Endothelial cell of umbilical vein (primary cell): ENCODE data around the gene KLHDC4. TPM values are rescaled to one million over a fixed set of nuclear protein-coding genes. Genes with fewer than 3 reads are reported as not detected.

Experiments
- BruUV-seq: library from RNA; stranded (reverse); fragments of 400-500 nt; replicated peaks from 2 replicates; lab custom pipeline; 2021; lab: Mats Ljungman, UMichigan
- CTCF ChIA-PET: fragments of 300-600, 350-600 bp; sonication (Branson Sonifier 250); formaldehyde crosslinking; loops from one replicate; lab custom pipeline; 2021; ENCODE audit warnings: antibody characterized with exemption, inconsistent platforms; lab: Charles Lee
- POLR2A ChIA-PET: fragments of 300-600, 350-600 bp; sonication (Branson Sonifier 250); formaldehyde crosslinking; loops from one replicate; lab custom pipeline; 2021; ENCODE audit warnings: antibody characterized with exemption, inconsistent platforms; lab: Charles Lee
- DNase-seq: peaks from one replicate; pipeline ENCODE4 v3.0.0-alpha.2; 2011; ENCODE audit warnings: low read depth, low spot score
- FAIRE-seq: peaks from 2 replicates; lab custom pipeline; 2011; peaks lifted over from hg19 to GRCh38; lab: Jason Lieb, UNC
- H2AFZ ChIP-seq: 2 replicates; pipeline ENCODE4 v1.6.0; 2012; ENCODE audit warnings: low read depth, low read length, control low read depth, inconsistent platforms
- H3K27ac ChIP-seq: 2 replicates; pipeline ENCODE4 v1.5.1; 2011; ENCODE audit warnings: low read depth, mild to moderate bottlenecking, control low read depth, low read length, moderate library complexity; ENCODE audit not compliant: insufficient read depth
- H3K27me3 ChIP-seq, 2 experiments: 2 replicates each; pipeline versions ENCODE4 v1.6.0 to v1.6.1; 2011; ENCODE audit warnings: low read length in 2 of 2, mixed read lengths in 1 of 2; ENCODE audit not compliant: control insufficient read depth in 2 of 2, insufficient read depth in 2 of 2
- H3K36me3 ChIP-seq, 2 experiments: 2 replicates in 1 of 2; 3 replicates in 1 of 2; pipeline ENCODE4 v1.5.1; 2011; ENCODE audit warnings: low read length in 2 of 2, mild to moderate bottlenecking in 1 of 2, moderate library complexity in 1 of 2; ENCODE audit not compliant: control insufficient read depth in 2 of 2, insufficient read depth in 2 of 2; ENCODE audit errors: extremely low read depth in 1 of 2
- H3K4me1 ChIP-seq: 3 replicates; pipeline ENCODE4 v1.5.1; 2011; ENCODE audit warnings: mild to moderate bottlenecking, low read length; ENCODE audit not compliant: control insufficient read depth, insufficient read depth; ENCODE audit errors: extremely low read depth
- H3K4me2 ChIP-seq: 2 replicates; pipeline ENCODE4 v1.6.1; 2011; ENCODE audit warnings: low read length, control low read depth, mixed read lengths; ENCODE audit not compliant: insufficient read depth
- H3K4me3 ChIP-seq, 3 experiments: fragments of 200-600 bp in 1 of 3; sonication (generic), shearing (Covaris generic) in 1 of 3; replicated peaks in 1 of 3; 2 replicates each; pipeline ENCODE4 v1.5.1; 2011 to 2016; ENCODE audit warnings: control low read depth in 3 of 3, low read length in 3 of 3, mild to moderate bottlenecking in 2 of 3, inconsistent platforms in 1 of 3, low read depth in 1 of 3, moderate library complexity in 1 of 3; ENCODE audit not compliant: insufficient read depth in 1 of 3
- H3K79me2 ChIP-seq: 2 replicates; pipeline ENCODE4 v1.6.0; 2012; ENCODE audit warnings: low read length, inconsistent platforms; ENCODE audit not compliant: control insufficient read depth, insufficient read depth
- H3K9ac ChIP-seq: replicated peaks from 2 replicates; pipeline ENCODE3; 2011; ENCODE audit warnings: low read length, control low read depth; ENCODE audit not compliant: insufficient read depth; ENCODE audit errors: extremely low read depth
- H3K9me1 ChIP-seq: replicated peaks from 3 replicates; pipeline ENCODE4 v1.6.0; 2011; ENCODE audit warnings: mild to moderate bottlenecking, low read length; ENCODE audit not compliant: control insufficient read depth, insufficient read depth; ENCODE audit errors: extremely low read depth
- H3K9me3 ChIP-seq: replicated peaks from 2 replicates; pipeline ENCODE4 v1.5.1; 2012; ENCODE audit warnings: low read length, inconsistent platforms; ENCODE audit not compliant: control insufficient read depth, insufficient read depth
- H4K20me1 ChIP-seq: replicated peaks from 2 replicates; pipeline ENCODE3; 2011; ENCODE audit warnings: mild to moderate bottlenecking, low read length; ENCODE audit not compliant: control insufficient read depth, insufficient read depth; ENCODE audit errors: extremely low read depth
- CTCF ChIP-seq, 2 donors: IDR thresholded peaks; 1 replicate in 1 of 2; 2 replicates in 1 of 2; pipeline ENCODE4 v1.5.1; 2011; ENCODE audit warnings: low read length in 2 of 2, mild to moderate bottlenecking in 2 of 2, moderate library complexity in 2 of 2, control low read depth in 1 of 2, inconsistent platforms in 1 of 2, low read depth in 1 of 2; ENCODE audit not compliant: insufficient read depth in 1 of 2; ENCODE audit errors: extremely low read depth in 1 of 2
- EZH2 ChIP-seq: IDR thresholded peaks from 2 replicates; pipeline ENCODE4 v1.6.1; 2012; ENCODE audit warnings: borderline replicate concordance, low read depth, mild to moderate bottlenecking, moderate library complexity, low read length, inconsistent platforms; ENCODE audit not compliant: severe bottlenecking
- FOS ChIP-seq: IDR thresholded peaks from 2 replicates; pipeline ENCODE4 v1.6.1; 2011; ENCODE audit warnings: mild to moderate bottlenecking, low read length, moderate library complexity, borderline replicate concordance; ENCODE audit not compliant: insufficient read depth
- GATA2 ChIP-seq: IDR thresholded peaks from 2 replicates; pipeline ENCODE4 v1.7.0; 2011; ENCODE audit warnings: low read depth, mild to moderate bottlenecking, moderate library complexity, mixed read lengths, low read length; ENCODE audit not compliant: insufficient read length, insufficient read depth
- JUN ChIP-seq: IDR thresholded peaks from 2 replicates; pipeline ENCODE4 v1.6.1; 2011; ENCODE audit warnings: borderline replicate concordance, low read depth; ENCODE audit not compliant: insufficient read length, insufficient read depth
- MYC ChIP-seq: IDR thresholded peaks from one replicate; pipeline ENCODE4 v1.6.1; 2011; ENCODE audit warnings: mild to moderate bottlenecking, low read depth, low read length
- POLR2A ChIP-seq: IDR thresholded peaks from 2 replicates; pipeline ENCODE4 v1.6.1; 2012; ENCODE audit warnings: low read depth, mild to moderate bottlenecking, control low read depth, low read length
- POLR2AphosphoS5 ChIP-seq: IDR thresholded peaks from 2 replicates; pipeline ENCODE4 v1.6.1; 2012; ENCODE audit warnings: low read depth, mild to moderate bottlenecking, control low read depth, low read length, moderate library complexity; ENCODE audit not compliant: insufficient read depth
- dilution Hi-C: fragments of 300-500 bp; cut with MboI; formaldehyde crosslinking; loops from one replicate; pipeline ENCODE4 v1.15.0; 2019; ENCODE audit warnings: low sequenced_read_pairs; ENCODE audit not compliant: extremely low pct_ligation_motif_present
- intact Hi-C: fragments of 100-400 bp; cut with micrococcal nuclease; formaldehyde crosslinking; loops from one replicate; pipeline ENCODE4 v1.10.0; 2022
- polyA plus RNA-seq, 4 experiments: library from polyadenylated mRNA; depleted of rRNA in 3 of 4; stranded (reverse) in 3 of 4; unstranded in 1 of 4; fragments of >200 nt; gene quantifications; 2 replicates each; pipeline versions ENCODE4 v1.2.1 to v1.2.3, GENCODE V29; 2011 to 2012; ENCODE audit warnings: missing spikeins in 1 of 4
- total RNA-seq: library from RNA; stranded (reverse); gene quantifications from 2 replicates; pipeline ENCODE4 v1.2.3, GENCODE V29; 2021
- TF ChIP-seq, protein P1 (sequence below): IDR thresholded peaks from 2 replicates; pipeline ENCODE4 v1.6.1; 2011; ENCODE audit not compliant: insufficient read depth, insufficient read length

Gene KLHDC4
- total and polyA plus RNA-seq, 2 donors (not counting 3 experiments of a cell fraction or from before 2014, with no cell fraction given), result 24.7 to 46.2 TPM

GRCh38 chr16:87665193-87665592 lies 100.6 kb downstream of the KLHDC4 start:
- no peaks in the 10 kb centered on the region for H3K79me2 ChIP-seq
- H3K9me3 ChIP-seq, result no peaks in the 10 kb centered on the region
- no peak for DNase-seq
- no peaks in the 10 kb centered on the region for H3K4me1 ChIP-seq
- intact Hi-C loops, result no loop called here
- BruUV-seq, result no TSS peak
- H3K27ac ChIP-seq, result no peak overlapping the region
- no peaks in the 10 kb centered on the region for H3K9me1 ChIP-seq
- no peaks in the 10 kb centered on the region for H3K36me3 ChIP-seq
- FAIRE-seq, result no peak
- H3K27me3 ChIP-seq, result no peaks in the 10 kb centered on the region
- no peaks in the 10 kb centered on the region for H4K20me1 ChIP-seq
- dilution Hi-C loops, result no loop called here
- H3K4me3 ChIP-seq, result no peak overlapping the region
- ChIA-PET CTCF (no interaction called here), POLR2A (no interaction called here)
- H3K9ac ChIP-seq, result no peak overlapping the region
- H3K4me2 ChIP-seq, result no peak overlapping the region
- TF ChIP-seq POLR2A, result no peak
- no peak for TF ChIP-seq JUN
- no peak for TF ChIP-seq GATA2
- no peak overlapping the region for H2AFZ ChIP-seq

DNA sequence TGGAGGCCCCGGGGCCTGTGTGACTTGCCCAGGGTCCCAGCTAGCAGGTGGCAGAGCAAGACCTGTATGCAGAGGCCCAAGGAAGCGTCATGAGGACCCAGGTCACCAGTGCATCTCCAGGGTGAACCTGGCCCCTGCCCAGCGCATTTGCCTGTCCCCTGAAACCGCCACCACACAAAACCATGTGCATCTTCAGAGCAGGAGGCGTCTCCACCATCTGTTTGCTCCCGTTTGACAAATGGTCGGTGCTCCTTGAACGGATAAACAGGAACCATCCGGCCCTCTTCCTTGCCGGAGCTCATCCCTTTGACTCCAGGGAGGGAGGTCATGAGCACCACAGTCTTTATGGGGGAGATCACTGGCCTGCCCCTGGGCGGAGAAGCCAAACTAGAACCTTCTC lies 101.0 kb downstream of the KLHDC4 start:
- H3K9me3 ChIP-seq, result no peaks in the 10 kb centered on the region
- H3K4me3 ChIP-seq, result no peak overlapping the region
- intact Hi-C loops (no loop called here), dilution Hi-C loops (no loop called here)
- FAIRE-seq, result no peak
- ChIA-PET CTCF (no interaction called here), POLR2A (no interaction called here)
- no TSS peak for BruUV-seq
- no peak overlapping the region for H3K9ac ChIP-seq
- H3K4me2 ChIP-seq, result no peak overlapping the region
- no peaks in the 10 kb centered on the region for H3K79me2 ChIP-seq
- no peaks in the 10 kb centered on the region for H3K4me1 ChIP-seq
- H3K36me3 ChIP-seq, result no peaks in the 10 kb centered on the region
- H3K9me1 ChIP-seq, result no peaks in the 10 kb centered on the region
- no peak for TF ChIP-seq MYC
- no peak for TF ChIP-seq CTCF (IDR thresholded peaks at IDR 0.05; ENCODE audit: extremely low read depth in 1 of 2, insufficient read depth in 1 of 2, low read depth in 1 of 2, low read length in 2 of 2)
- TF ChIP-seq FOS, result no peak
- no peak for TF ChIP-seq GATA2
- TF ChIP-seq JUN, result no peak
- TF ChIP-seq POLR2AphosphoS5, result no peak
- no peak for TF ChIP-seq EZH2
- TF ChIP-seq, protein P1, sequence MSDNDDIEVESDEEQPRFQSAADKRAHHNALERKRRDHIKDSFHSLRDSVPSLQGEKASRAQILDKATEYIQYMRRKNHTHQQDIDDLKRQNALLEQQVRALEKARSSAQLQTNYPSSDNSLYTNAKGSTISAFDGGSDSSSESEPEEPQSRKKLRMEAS, result no peak
- no peak for TF ChIP-seq POLR2A
- H2AFZ ChIP-seq, result no peak overlapping the region
- no peaks in the 10 kb centered on the region for H4K20me1 ChIP-seq
- no peaks in the 10 kb centered on the region for H3K27me3 ChIP-seq
- DNase-seq, result no peak
- no peak overlapping the region for H3K27ac ChIP-seq
